ENCODE measurements around the gene ZNF692.

ZNF692 gene

GRCh38 chr1:248813546-248813945, 45.3 kb downstream of the ZNF692 start:
- Histone ChIP-seq H3K36me3 (ENCODE audit: insufficient read depth) (no peaks in the 10 kb centered on the region), H3K79me2 (ENCODE audit: insufficient read depth, low read depth) (no peaks in the 10 kb centered on the region), H3K9ac (no peak overlapping the region), H3K27me3 (ENCODE audit: insufficient read depth, low read depth) (no peaks in the 10 kb centered on the region), H3K4me3 (IDR thresholded peaks at IDR 0.05; ENCODE audit: insufficient read depth, low read depth, low read length) (no peak overlapping the region), H3K4me2 (no peak overlapping the region), H3K27ac (no peak overlapping the region), H4K20me1 (ENCODE audit: insufficient read depth) (no peaks in the 10 kb centered on the region), H2AFZ (ENCODE audit: low read depth) (no peak overlapping the region), H3K4me1 (ENCODE audit: low read depth, poor library complexity, severe bottlenecking) (no peaks in the 10 kb centered on the region)
- TF ChIP-seq, protein P1, sequence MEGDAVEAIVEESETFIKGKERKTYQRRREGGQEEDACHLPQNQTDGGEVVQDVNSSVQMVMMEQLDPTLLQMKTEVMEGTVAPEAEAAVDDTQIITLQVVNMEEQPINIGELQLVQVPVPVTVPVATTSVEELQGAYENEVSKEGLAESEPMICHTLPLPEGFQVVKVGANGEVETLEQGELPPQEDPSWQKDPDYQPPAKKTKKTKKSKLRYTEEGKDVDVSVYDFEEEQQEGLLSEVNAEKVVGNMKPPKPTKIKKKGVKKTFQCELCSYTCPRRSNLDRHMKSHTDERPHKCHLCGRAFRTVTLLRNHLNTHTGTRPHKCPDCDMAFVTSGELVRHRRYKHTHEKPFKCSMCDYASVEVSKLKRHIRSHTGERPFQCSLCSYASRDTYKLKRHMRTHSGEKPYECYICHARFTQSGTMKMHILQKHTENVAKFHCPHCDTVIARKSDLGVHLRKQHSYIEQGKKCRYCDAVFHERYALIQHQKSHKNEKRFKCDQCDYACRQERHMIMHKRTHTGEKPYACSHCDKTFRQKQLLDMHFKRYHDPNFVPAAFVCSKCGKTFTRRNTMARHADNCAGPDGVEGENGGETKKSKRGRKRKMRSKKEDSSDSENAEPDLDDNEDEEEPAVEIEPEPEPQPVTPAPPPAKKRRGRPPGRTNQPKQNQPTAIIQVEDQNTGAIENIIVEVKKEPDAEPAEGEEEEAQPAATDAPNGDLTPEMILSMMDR (conservative IDR thresholded peaks at IDR 0.05; ENCODE audit: low read depth, low read length): no peak

GRCh38 chr1:248812736-248813425, 46.0 kb downstream of the ZNF692 start:
- no peaks in the 10 kb centered on the region for H3K4me1 ChIP-seq (ENCODE audit: low read depth, poor library complexity, severe bottlenecking)
- TF ChIP-seq, protein P1 (conservative IDR thresholded peaks at IDR 0.05; ENCODE audit: low read depth, low read length): no peak
- no peaks in the 10 kb centered on the region for H3K36me3 ChIP-seq (ENCODE audit: insufficient read depth)

GRCh38 chr1:248811514-248812490, 47.1 kb downstream of the ZNF692 start:
- no peak overlapping the region for H2AFZ ChIP-seq (ENCODE audit: low read depth)
- H4K20me1 ChIP-seq (ENCODE audit: insufficient read depth): no peaks in the 10 kb centered on the region
- H3K4me1 ChIP-seq (ENCODE audit: low read depth, poor library complexity, severe bottlenecking): peaks cover under 1% of the 10 kb centered on the region
- no peak overlapping the region for H3K9ac ChIP-seq
- no peaks in the 10 kb centered on the region for H3K79me2 ChIP-seq (ENCODE audit: insufficient read depth, low read depth)
- H3K4me3 ChIP-seq (IDR thresholded peaks at IDR 0.05; ENCODE audit: insufficient read depth, low read depth, low read length): no peak overlapping the region
- H3K36me3 ChIP-seq (ENCODE audit: insufficient read depth): no peaks in the 10 kb centered on the region
- no peaks in the 10 kb centered on the region for H3K27me3 ChIP-seq (ENCODE audit: insufficient read depth, low read depth)
- no peak overlapping the region for H3K4me2 ChIP-seq
- H3K27ac ChIP-seq: no peak overlapping the region
- TF ChIP-seq, protein P1 (conservative IDR thresholded peaks at IDR 0.05; ENCODE audit: low read depth, low read length): no peak

More at GRCh38 chr1:248812736-248813425, 46.0 kb downstream of the ZNF692 start:
- H3K79me2 ChIP-seq (ENCODE audit: insufficient read depth, low read depth): no peaks in the 10 kb centered on the region
- H4K20me1 ChIP-seq (ENCODE audit: insufficient read depth): no peaks in the 10 kb centered on the region
- H2AFZ ChIP-seq (ENCODE audit: low read depth): no peak overlapping the region
- no peak overlapping the region for H3K4me2 ChIP-seq
- no peak overlapping the region for H3K9ac ChIP-seq
- no peaks in the 10 kb centered on the region for H3K27me3 ChIP-seq (ENCODE audit: insufficient read depth, low read depth)
- H3K27ac ChIP-seq: no peak overlapping the region
- H3K4me3 ChIP-seq (IDR thresholded peaks at IDR 0.05; ENCODE audit: insufficient read depth, low read depth, low read length): no peak overlapping the region

DNA sequence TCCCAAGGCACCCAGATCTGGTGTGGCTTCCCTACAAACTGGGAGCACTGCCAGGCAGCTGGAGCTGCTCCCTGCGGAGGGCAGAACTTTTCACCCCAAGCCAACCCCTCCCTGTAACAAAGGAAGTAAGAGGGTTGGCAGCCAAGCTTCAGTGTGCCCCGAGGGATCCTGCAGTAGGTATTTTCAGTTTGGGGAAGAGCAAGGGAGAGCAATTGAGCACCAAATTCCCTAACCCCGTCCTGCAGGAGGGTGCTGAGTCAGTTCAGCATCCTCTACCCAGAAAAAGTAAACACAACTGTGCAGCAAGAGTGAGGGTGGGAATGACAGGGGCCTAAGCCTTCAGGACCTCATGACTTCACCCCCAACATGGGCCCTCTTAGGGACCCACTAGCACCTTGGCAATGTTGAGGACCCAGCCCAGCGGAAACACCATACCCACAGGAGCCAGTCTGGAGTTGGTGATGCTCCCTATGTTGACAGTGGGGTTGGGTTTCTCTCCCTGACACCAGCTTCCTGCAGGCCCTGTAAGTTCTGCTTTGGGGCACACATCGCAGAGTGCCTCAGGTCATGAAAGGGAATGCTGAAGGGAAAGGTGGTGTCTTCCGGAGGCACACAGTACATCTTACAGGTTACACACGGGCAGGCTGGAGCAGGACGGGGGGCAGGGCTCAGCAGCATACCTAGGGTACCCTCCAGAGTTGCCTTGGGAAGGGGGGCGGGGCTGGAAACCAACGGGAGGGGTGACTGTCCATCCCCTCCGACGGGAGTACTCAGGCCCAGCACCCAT, 48.0 kb downstream of the ZNF692 start:
- H4K20me1 ChIP-seq (ENCODE audit: insufficient read depth): no peaks in the 10 kb centered on the region

More for the DNA sequence above, 48.0 kb downstream of the ZNF692 start:
- no peak overlapping the region for H3K4me3 ChIP-seq (IDR thresholded peaks at IDR 0.05; ENCODE audit: insufficient read depth, low read depth, low read length)
- H3K4me1 ChIP-seq (ENCODE audit: low read depth, poor library complexity, severe bottlenecking): peaks cover 9% of the 10 kb centered on the region
- H3K36me3 ChIP-seq (ENCODE audit: insufficient read depth): no peaks in the 10 kb centered on the region
- no peak overlapping the region for H2AFZ ChIP-seq (ENCODE audit: low read depth)
- no peak overlapping the region for H3K27ac ChIP-seq
- H3K9ac ChIP-seq: no peak overlapping the region
- H3K27me3 ChIP-seq (ENCODE audit: insufficient read depth, low read depth): no peaks in the 10 kb centered on the region
- H3K79me2 ChIP-seq (ENCODE audit: insufficient read depth, low read depth): no peaks in the 10 kb centered on the region
- no peak overlapping the region for H3K4me2 ChIP-seq
- TF ChIP-seq, protein P1 (conservative IDR thresholded peaks at IDR 0.05; ENCODE audit: low read depth, low read length): no peak

All from KMS-11 (cell line).